Measurements from ENCODE around the gene NNAT.

NNAT gene

GRCh38 chr20:37523911-37524700, 3.1 kb downstream of the NNAT start:
- DNase-seq (ENCODE audit: low read depth in 2 of 2), result no peak

GRCh38 chr20:37524859-37525708, 4.0 kb downstream of the NNAT start:
- DNase-seq (ENCODE audit: low read depth in 2 of 2), result peak in 1 of 2 donors; percentile 21

GRCh38 chr20:37525810-37526209, 4.8 kb downstream of the NNAT start:
- no peak for DNase-seq (ENCODE audit: low read depth in 2 of 2)

GRCh38 chr20:37526238-37526838, 5.3 kb downstream of the NNAT start:
- DNase-seq (ENCODE audit: low read depth in 2 of 2), result no peak

GRCh38 chr20:37526839-37527637, 6.0 kb downstream of the NNAT start:
- no peak for DNase-seq (ENCODE audit: low read depth in 2 of 2)

GRCh38 chr20:37527638-37528445, 6.8 kb downstream of the NNAT start, which contains the start of gene BLCAP:
Gene BLCAP (minus strand): TSS chr20:37527876. CDS start chr20:37519174, 8,702 bp downstream.
- peak; percentile 81 to 83 for DNase-seq (ENCODE audit: low read depth in 2 of 2)

- no peak for DNase-seq (ENCODE audit: low read depth in 2 of 2)
These were observed 7.6 kb downstream of the NNAT start for GRCh38 chr20:37528446-37529213.

GRCh38 chr20:37529214-37529967, 8.3 kb downstream of the NNAT start:
- DNase-seq (ENCODE audit: low read depth in 2 of 2), result no peak

GRCh38 chr20:37529968-37530600, 9.0 kb downstream of the NNAT start:
- no peak for DNase-seq (ENCODE audit: low read depth in 2 of 2)

GRCh38 chr20:37530696-37531095, 9.6 kb downstream of the NNAT start:
- DNase-seq (ENCODE audit: low read depth in 2 of 2), result no peak

- DNase-seq (ENCODE audit: low read depth in 2 of 2), result no peak
These were observed 10.8 kb downstream of the NNAT start for GRCh38 chr20:37531856-37532255.

GRCh38 chr20:37533154-37533715, 12.2 kb downstream of the NNAT start:
- no peak for DNase-seq (ENCODE audit: low read depth in 2 of 2)

GRCh38 chr20:37534401-37535157, 13.5 kb downstream of the NNAT start:
- DNase-seq (ENCODE audit: low read depth in 2 of 2), result peak in 1 of 2 donors; percentile 15

GRCh38 chr20:37535443-37536132, 14.5 kb downstream of the NNAT start:
- DNase-seq (ENCODE audit: low read depth in 2 of 2), result no peak

- DNase-seq (ENCODE audit: low read depth in 2 of 2), result no peak
These were observed 16.5 kb downstream of the NNAT start for GRCh38 chr20:37537505-37537904.

- no peak for DNase-seq (ENCODE audit: low read depth in 2 of 2)
These were observed 17.0 kb downstream of the NNAT start for GRCh38 chr20:37538003-37538402.

GRCh38 chr20:37539424-37539823, 18.4 kb downstream of the NNAT start:
- DNase-seq (ENCODE audit: low read depth in 2 of 2), result no peak

Measured in activated CD8-positive, alpha-beta memory T cell treated with anti-CD3 and anti-CD28 coated beads for 4 hours (primary cell).